Duodenal mucosa (tissue), 2 donors: ENCODE measurements around the gene NRF1.
"Not testable (repeated sequence)": the region's sequence is repeated elsewhere in the genome, so short reads cannot be mapped to it uniquely, and the experiment has no call there.

ENCODE experiments used
- H3K27ac ChIP-seq: one replicate; pipeline ENCODE4 v1.7.0; 2013; ENCODE audit warnings: low read depth, low read length
- H3K27me3 ChIP-seq, 2 donors: one replicate each; pipeline ENCODE4 v1.7.0; 2013; ENCODE audit warnings: low read length in 2 of 2, control low read depth in 1 of 2; ENCODE audit not compliant: insufficient read depth in 2 of 2, control insufficient read depth in 1 of 2
- H3K36me3 ChIP-seq, 2 donors: one replicate each; pipeline ENCODE4 v1.7.0; 2013; ENCODE audit warnings: low read length in 2 of 2, control low read depth in 1 of 2; ENCODE audit not compliant: insufficient read depth in 2 of 2, control insufficient read depth in 1 of 2
- H3K4me1 ChIP-seq, 2 donors: one replicate each; pipeline ENCODE4 v1.7.0; 2013; ENCODE audit warnings: low read length in 2 of 2, control low read depth in 1 of 2; ENCODE audit not compliant: insufficient read depth in 2 of 2, control insufficient read depth in 1 of 2
- H3K4me3 ChIP-seq, 2 donors: one replicate each; pipeline ENCODE4 v1.7.0; 2013; ENCODE audit warnings: low read length in 2 of 2, low read depth in 1 of 2
- H3K9ac ChIP-seq, 2 donors: one replicate each; pipeline ENCODE4 v1.7.0; 2013; ENCODE audit warnings: low read length in 2 of 2, low read depth in 1 of 2
- H3K9me3 ChIP-seq, 2 donors: one replicate each; pipeline ENCODE4 v1.7.0; 2013; ENCODE audit warnings: low read length in 2 of 2, control low read depth in 1 of 2; ENCODE audit not compliant: control insufficient read depth in 1 of 2

NRF1 gene

GRCh38 chr7:129576138-129576537 lies 35.4 kb upstream of the NRF1 start:
- no peaks in the 10 kb centered on the region for H3K4me1 ChIP-seq
- H3K27ac ChIP-seq, result no peak overlapping the region
- H3K9ac ChIP-seq, result no peak overlapping the region
- H3K9me3 ChIP-seq, result peaks cover 4 to 5% of the 10 kb centered on the region in 2 donors
- H3K27me3 ChIP-seq, result no peaks in the 10 kb centered on the region
- H3K36me3 ChIP-seq, result no peaks in the 10 kb centered on the region
- H3K4me3 ChIP-seq, result no peak overlapping the region

GRCh38 chr7:129578829-129579228 lies 32.7 kb upstream of the NRF1 start:
- H3K36me3 ChIP-seq, result no peaks in the 10 kb centered on the region
- no peak overlapping the region for H3K4me3 ChIP-seq
- no peaks in the 10 kb centered on the region for H3K27me3 ChIP-seq
- H3K9me3 ChIP-seq, result peaks cover 4 to 5% of the 10 kb centered on the region in 2 donors
- no peaks in the 10 kb centered on the region for H3K4me1 ChIP-seq
- H3K9ac ChIP-seq, result no peak overlapping the region
- H3K27ac ChIP-seq, result no peak overlapping the region

GRCh38 chr7:129586179-129586578 lies 25.3 kb upstream of the NRF1 start:
- H3K27me3 ChIP-seq, H3K9ac ChIP-seq, H3K4me3 ChIP-seq, H3K27ac ChIP-seq, H3K36me3 ChIP-seq, H3K4me1 ChIP-seq: not testable (repeated sequence)
- peaks cover 30% of the 10 kb centered on the region in 2 donors for H3K9me3 ChIP-seq

GRCh38 chr7:129588268-129588667 lies 23.3 kb upstream of the NRF1 start:
- no peak overlapping the region for H3K27ac ChIP-seq
- H3K4me3 ChIP-seq, result no peak overlapping the region
- H3K36me3 ChIP-seq, result no peaks in the 10 kb centered on the region
- H3K27me3 ChIP-seq, result no peaks in the 10 kb centered on the region
- peaks cover 30% of the 10 kb centered on the region in 2 donors for H3K9me3 ChIP-seq
- no peak overlapping the region for H3K9ac ChIP-seq
- no peaks in the 10 kb centered on the region for H3K4me1 ChIP-seq

- Histone ChIP-seq H3K36me3 (no peaks in the 10 kb centered on the region), H3K9ac (no peak overlapping the region), H3K4me3 (no peak overlapping the region), H3K27ac (no peak overlapping the region), H3K4me1 (no peaks in the 10 kb centered on the region), H3K27me3 (no peaks in the 10 kb centered on the region), H3K9me3 (peaks cover 4 to 7% of the 10 kb centered on the region in 2 donors)
Observed at GRCh38 chr7:129591868-129592267, 19.7 kb upstream of the NRF1 start.

GRCh38 chr7:129596386-129596785 lies 15.1 kb upstream of the NRF1 start:
- H3K4me3 ChIP-seq, H3K4me1 ChIP-seq, H3K27me3 ChIP-seq, H3K36me3 ChIP-seq, H3K9ac ChIP-seq, H3K27ac ChIP-seq, H3K9me3 ChIP-seq: not testable (repeated sequence)

- H3K9ac ChIP-seq, result no peak overlapping the region
- H3K4me3 ChIP-seq, result no peak overlapping the region
- H3K27ac ChIP-seq, result no peak overlapping the region
- H3K36me3 ChIP-seq, result no peaks in the 10 kb centered on the region
- H3K27me3 ChIP-seq, result no peaks in the 10 kb centered on the region
- no peaks in the 10 kb centered on the region for H3K4me1 ChIP-seq
- no peaks in the 10 kb centered on the region for H3K9me3 ChIP-seq
Observed at GRCh38 chr7:129597672-129598071, 13.8 kb upstream of the NRF1 start.

- Histone ChIP-seq H3K9ac (no peak overlapping the region), H3K27me3 (no peaks in the 10 kb centered on the region), H3K4me1 (no peaks in the 10 kb centered on the region), H3K36me3 (no peaks in the 10 kb centered on the region), H3K4me3 (no peak overlapping the region), H3K9me3 (no peaks in the 10 kb centered on the region), H3K27ac (no peak overlapping the region)
Observed at GRCh38 chr7:129599174-129599573, 12.3 kb upstream of the NRF1 start.

GRCh38 chr7:129603594-129603993 lies 7.9 kb upstream of the NRF1 start:
- not testable (repeated sequence) for H3K9ac ChIP-seq, H3K27me3 ChIP-seq, H3K36me3 ChIP-seq, H3K27ac ChIP-seq, H3K4me3 ChIP-seq, H3K4me1 ChIP-seq, H3K9me3 ChIP-seq

GRCh38 chr7:129604021-129604420 lies 7.5 kb upstream of the NRF1 start:
- H3K4me3 ChIP-seq, H3K27ac ChIP-seq, H3K9me3 ChIP-seq, H3K9ac ChIP-seq, H3K27me3 ChIP-seq, H3K4me1 ChIP-seq, H3K36me3 ChIP-seq: not testable (repeated sequence)

GRCh38 chr7:129604713-129605437 lies 6.6 kb upstream of the NRF1 start:
- Histone ChIP-seq H3K9me3 (no peaks in the 10 kb centered on the region), H3K27me3 (no peaks in the 10 kb centered on the region), H3K27ac (no peak overlapping the region), H3K4me1 (peaks cover 2 to 5% of the 10 kb centered on the region in 2 donors), H3K9ac (no peak overlapping the region), H3K4me3 (no peak overlapping the region), H3K36me3 (peaks cover 0 to 12% of the 10 kb centered on the region in 2 donors)
